ENCODE measurements around the gene FRY. TPM values are rescaled to one million over a fixed set of nuclear protein-coding genes. Genes with fewer than 3 reads are reported as not detected.

FRY gene
- total RNA-seq, 3 donors from 2014 or later, result 9.2 to 38.5 (median 10.5) TPM

DNA sequence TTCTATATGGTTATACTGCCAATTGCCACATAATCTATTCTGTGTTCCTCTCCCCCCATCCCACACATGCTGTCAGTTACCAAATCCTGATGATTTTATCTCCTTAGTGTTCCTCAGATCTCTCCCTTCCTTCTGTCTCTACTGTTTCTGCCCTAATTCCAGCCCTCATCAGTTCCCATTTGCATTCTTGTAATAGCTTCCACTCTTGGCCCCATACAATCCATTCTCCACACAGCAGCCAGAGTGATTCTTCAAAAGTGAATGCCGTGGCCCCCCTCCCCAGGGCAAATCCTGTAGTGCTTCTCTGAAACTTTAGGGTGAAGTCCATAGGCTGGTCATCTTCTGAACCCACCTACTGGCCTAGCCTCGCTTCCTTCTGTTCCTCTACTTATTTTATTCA is 169.2 kb downstream of the FRY start:
- ATAC-seq (no peak), DNase-seq (no peak)
- H3K4me1 ChIP-seq (ENCODE audit: low read depth), result peaks cover 4% of the 10 kb centered on the region
- no peak overlapping the region for H3K4me3 ChIP-seq
- intact Hi-C loops (cut with DNase I, micrococcal nuclease), result no loop called here
- TF ChIP-seq, protein P1, sequence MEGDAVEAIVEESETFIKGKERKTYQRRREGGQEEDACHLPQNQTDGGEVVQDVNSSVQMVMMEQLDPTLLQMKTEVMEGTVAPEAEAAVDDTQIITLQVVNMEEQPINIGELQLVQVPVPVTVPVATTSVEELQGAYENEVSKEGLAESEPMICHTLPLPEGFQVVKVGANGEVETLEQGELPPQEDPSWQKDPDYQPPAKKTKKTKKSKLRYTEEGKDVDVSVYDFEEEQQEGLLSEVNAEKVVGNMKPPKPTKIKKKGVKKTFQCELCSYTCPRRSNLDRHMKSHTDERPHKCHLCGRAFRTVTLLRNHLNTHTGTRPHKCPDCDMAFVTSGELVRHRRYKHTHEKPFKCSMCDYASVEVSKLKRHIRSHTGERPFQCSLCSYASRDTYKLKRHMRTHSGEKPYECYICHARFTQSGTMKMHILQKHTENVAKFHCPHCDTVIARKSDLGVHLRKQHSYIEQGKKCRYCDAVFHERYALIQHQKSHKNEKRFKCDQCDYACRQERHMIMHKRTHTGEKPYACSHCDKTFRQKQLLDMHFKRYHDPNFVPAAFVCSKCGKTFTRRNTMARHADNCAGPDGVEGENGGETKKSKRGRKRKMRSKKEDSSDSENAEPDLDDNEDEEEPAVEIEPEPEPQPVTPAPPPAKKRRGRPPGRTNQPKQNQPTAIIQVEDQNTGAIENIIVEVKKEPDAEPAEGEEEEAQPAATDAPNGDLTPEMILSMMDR (IDR thresholded peaks at IDR 0.05), result no peak
- H3K36me3 ChIP-seq (ENCODE audit: low read depth), result no peaks in the 10 kb centered on the region
- no peaks in the 10 kb centered on the region for H3K9me3 ChIP-seq

DNA sequence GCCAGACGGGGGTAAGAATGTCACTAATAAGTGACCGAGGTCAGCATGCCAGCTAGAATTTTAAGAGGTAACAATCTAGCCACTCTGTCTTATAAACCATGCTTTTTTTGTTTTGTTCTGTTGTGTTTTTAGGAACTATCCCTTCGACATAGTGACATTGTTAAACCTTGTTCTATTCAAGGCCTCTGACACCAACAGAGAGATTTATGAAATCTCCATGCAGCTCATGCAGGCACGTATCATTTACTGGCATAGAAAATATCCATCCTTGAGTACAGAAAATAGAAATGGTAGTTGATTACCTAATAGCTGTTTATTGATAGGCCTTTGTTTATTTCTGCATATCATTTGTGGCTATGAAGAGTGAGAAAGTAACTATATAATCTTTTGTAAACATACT is 170.2 kb downstream of the FRY start:
- TF ChIP-seq, protein P1 (IDR thresholded peaks at IDR 0.05), result no peak
- DNase-seq (no peak), ATAC-seq (no peak)
- Histone ChIP-seq H3K9me3 (no peaks in the 10 kb centered on the region), H3K4me3 (no peak overlapping the region), H3K4me1 (ENCODE audit: low read depth) (peaks cover 4% of the 10 kb centered on the region), H3K36me3 (ENCODE audit: low read depth) (no peaks in the 10 kb centered on the region)
- intact Hi-C loops (cut with DNase I, micrococcal nuclease), result no loop called here

DNA sequence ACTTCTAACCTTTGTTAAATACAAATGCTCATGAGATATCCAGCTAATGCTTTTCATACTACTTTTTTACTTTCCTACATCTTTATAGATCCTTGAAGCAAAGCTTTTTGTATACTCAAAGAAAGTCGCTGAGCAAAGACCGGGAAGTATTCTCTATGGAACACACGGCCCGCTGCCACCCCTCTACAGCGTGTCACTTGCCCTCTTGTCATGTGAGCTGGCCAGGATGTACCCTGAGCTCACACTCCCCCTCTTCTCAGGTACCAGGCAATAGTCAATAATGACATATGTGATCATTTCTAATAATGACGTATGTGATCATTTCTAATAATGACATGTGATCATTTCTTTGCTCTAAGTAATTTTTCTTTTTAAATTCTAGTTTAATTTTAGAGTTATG is 170.7 kb downstream of the FRY start:
- H3K36me3 ChIP-seq (ENCODE audit: low read depth), result no peaks in the 10 kb centered on the region
- no peak for DNase-seq
- TF ChIP-seq, protein P1 (IDR thresholded peaks at IDR 0.05), result no peak
- no peaks in the 10 kb centered on the region for H3K9me3 ChIP-seq
- ATAC-seq, result no peak
- intact Hi-C loops (cut with DNase I, micrococcal nuclease), result no loop called here
- H3K4me3 ChIP-seq, result no peak overlapping the region
- peaks cover 4% of the 10 kb centered on the region for H3K4me1 ChIP-seq (ENCODE audit: low read depth)

DNA sequence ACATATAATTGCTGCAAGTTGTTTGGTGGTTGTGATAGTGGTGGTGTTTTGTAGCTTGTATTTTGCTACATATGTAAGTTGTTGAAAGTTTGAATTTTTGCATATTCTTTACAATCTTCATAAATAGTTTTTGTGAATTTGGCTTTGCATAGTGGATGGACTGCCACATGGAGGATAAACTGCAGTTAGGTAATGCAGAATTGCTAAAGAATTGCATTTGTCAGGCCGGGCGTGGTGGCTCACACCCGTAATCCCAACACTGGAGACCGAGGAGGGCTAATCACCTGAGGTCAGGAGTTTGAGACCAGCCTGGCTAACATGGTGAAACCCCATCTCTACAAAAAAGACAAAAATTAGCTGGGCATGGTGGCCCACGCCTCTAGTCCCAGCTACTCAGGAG is 171.6 kb downstream of the FRY start:
- intact Hi-C loops (cut with DNase I, micrococcal nuclease), result no loop called here
- TF ChIP-seq, protein P1 (IDR thresholded peaks at IDR 0.05), result no peak
- no peak for DNase-seq
- no peaks in the 10 kb centered on the region for H3K36me3 ChIP-seq (ENCODE audit: low read depth)
- ATAC-seq, result no peak
- no peak overlapping the region for H3K4me3 ChIP-seq
- H3K9me3 ChIP-seq, result no peaks in the 10 kb centered on the region
- H3K4me1 ChIP-seq (ENCODE audit: low read depth), result peaks cover 4% of the 10 kb centered on the region

DNA sequence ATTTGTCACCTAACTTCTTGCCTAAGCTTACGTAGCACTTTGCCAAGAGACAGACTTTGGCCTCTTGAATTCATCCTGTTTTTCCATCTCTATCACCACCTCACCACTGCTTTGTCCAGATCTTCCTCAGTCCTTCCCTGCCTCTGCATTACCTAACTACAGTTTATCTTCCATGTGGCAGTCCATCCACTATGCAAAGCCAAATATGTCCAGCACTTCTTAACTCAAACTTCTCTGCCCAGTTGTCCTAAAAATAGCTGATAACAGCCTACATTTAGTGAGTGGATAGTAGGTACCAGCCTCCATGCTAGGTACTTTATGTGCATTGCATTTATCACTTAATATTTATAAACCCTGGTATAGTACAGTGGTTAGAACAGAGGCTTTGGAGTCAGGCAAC is 172.2 kb downstream of the FRY start:
- intact Hi-C loops (cut with DNase I, micrococcal nuclease), result no loop called here
- no peak for ATAC-seq
- no peak overlapping the region for H3K4me3 ChIP-seq
- DNase-seq, result no peak
- H3K36me3 ChIP-seq (ENCODE audit: low read depth), result no peaks in the 10 kb centered on the region
- H3K9me3 ChIP-seq, result no peaks in the 10 kb centered on the region
- peaks cover 4% of the 10 kb centered on the region for H3K4me1 ChIP-seq (ENCODE audit: low read depth)
- TF ChIP-seq, protein P1 (IDR thresholded peaks at IDR 0.05), result no peak

DNA sequence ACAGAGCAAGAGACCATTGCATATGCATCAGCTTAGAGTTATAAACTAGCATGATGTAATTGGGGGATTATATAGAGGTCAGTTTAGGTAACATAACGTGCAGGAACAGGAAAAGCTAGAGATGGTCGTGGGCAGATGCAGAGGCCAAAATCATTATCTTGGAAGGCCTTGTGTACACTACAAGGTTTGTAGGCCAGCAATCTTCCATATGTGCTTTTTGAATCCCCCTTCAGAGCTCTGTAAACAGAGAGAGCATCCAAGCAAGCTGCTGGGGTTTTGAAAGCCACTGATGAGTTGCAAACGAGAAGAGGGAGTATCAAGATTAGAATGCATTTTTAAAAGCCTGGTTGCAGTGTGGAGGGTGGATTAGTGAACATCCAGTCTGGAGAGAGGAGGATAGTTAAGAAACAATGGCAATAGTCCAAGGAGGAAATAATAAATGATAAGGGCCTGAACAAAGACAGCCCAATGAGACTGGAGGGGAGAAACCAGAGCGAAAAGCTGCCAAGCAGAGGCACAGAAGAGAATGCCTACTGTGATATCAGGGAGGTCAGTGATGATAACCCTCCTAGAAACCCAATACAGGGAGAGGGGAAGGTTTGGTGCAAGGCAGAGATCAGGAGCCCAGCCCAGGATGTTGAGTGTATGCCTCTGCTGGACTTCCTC is 174.0 kb downstream of the FRY start:
- DNase-seq (no peak), ATAC-seq (peak; percentile 73)
- H3K4me3 ChIP-seq, result no peak overlapping the region
- no peaks in the 10 kb centered on the region for H3K9me3 ChIP-seq
- TF ChIP-seq, protein P1 (IDR thresholded peaks at IDR 0.05), result no peak
- intact Hi-C loops (cut with DNase I, micrococcal nuclease), result no loop called here
- peaks cover 4% of the 10 kb centered on the region for H3K4me1 ChIP-seq (ENCODE audit: low read depth)
- H3K36me3 ChIP-seq (ENCODE audit: low read depth), result no peaks in the 10 kb centered on the region

All from mucosa of descending colon (tissue), 3 donors.